NK-92 treated with Interleukin-12 subunit alpha and Interleukin-12 subunit beta, amount 100 ng/mL, for 24 hours (cell line): ENCODE measurements around the gene CNTNAP2.

Source experiments
- DNase-seq: peaks from one replicate; lab custom pipeline; 2025; lab: John Stamatoyannopoulos, UW

Gene CNTNAP2

GRCh38 chr7:147941381-147941780 lies 1824.8 kb downstream of the CNTNAP2 start:
- no peak for DNase-seq

GRCh38 chr7:147944321-147944720 lies 1827.7 kb downstream of the CNTNAP2 start:
- DNase-seq, result no peak

- DNase-seq, result no peak
These were observed 1836.3 kb downstream of the CNTNAP2 start for GRCh38 chr7:147952918-147953317.

- no peak for DNase-seq
These were observed 1851.5 kb downstream of the CNTNAP2 start for GRCh38 chr7:147968046-147968610.

GRCh38 chr7:147971606-147972110 lies 1855.1 kb downstream of the CNTNAP2 start:
- no peak for DNase-seq

- DNase-seq, result no peak
These were observed 1861.6 kb downstream of the CNTNAP2 start for GRCh38 chr7:147978201-147978600.

- DNase-seq, result no peak
These were observed 1862.0 kb downstream of the CNTNAP2 start for GRCh38 chr7:147978651-147979050.

GRCh38 chr7:147980826-147981813 lies 1864.5 kb downstream of the CNTNAP2 start:
- no peak for DNase-seq

GRCh38 chr7:147982307-147982706 lies 1865.7 kb downstream of the CNTNAP2 start:
- DNase-seq, result no peak

- no peak for DNase-seq
These were observed 1867.7 kb downstream of the CNTNAP2 start for GRCh38 chr7:147984265-147984664.

- no peak for DNase-seq
These were observed 1873.5 kb downstream of the CNTNAP2 start for GRCh38 chr7:147990079-147990478.

- DNase-seq, result no peak
These were observed 1874.3 kb downstream of the CNTNAP2 start for GRCh38 chr7:147990942-147991341.

GRCh38 chr7:147992698-147993097 lies 1876.1 kb downstream of the CNTNAP2 start:
- no peak for DNase-seq

- no peak for DNase-seq
These were observed 1881.0 kb downstream of the CNTNAP2 start for GRCh38 chr7:147997636-147998035.

- DNase-seq, result no peak
These were observed 1883.4 kb downstream of the CNTNAP2 start for GRCh38 chr7:147999962-148000361.

GRCh38 chr7:148011753-148012152 lies 1895.2 kb downstream of the CNTNAP2 start:
- DNase-seq, result no peak

GRCh38 chr7:148014001-148014400 lies 1897.4 kb downstream of the CNTNAP2 start:
- DNase-seq, result no peak

- no peak for DNase-seq
These were observed 1897.9 kb downstream of the CNTNAP2 start for GRCh38 chr7:148014541-148014940.

- no peak for DNase-seq
These were observed 1900.5 kb downstream of the CNTNAP2 start for GRCh38 chr7:148017126-148017525.

- DNase-seq, result no peak
These were observed 1904.1 kb downstream of the CNTNAP2 start for GRCh38 chr7:148020679-148021078.

- no peak for DNase-seq
These were observed 1905.0 kb downstream of the CNTNAP2 start for GRCh38 chr7:148021507-148022045.

- DNase-seq, result no peak
These were observed 1906.2 kb downstream of the CNTNAP2 start for GRCh38 chr7:148022832-148023231.

- no peak for DNase-seq
These were observed 1910.1 kb downstream of the CNTNAP2 start for GRCh38 chr7:148026713-148027112.
